ENCODE results near the gene RBM6. TPM values are rescaled to one million over a fixed set of nuclear protein-coding genes. Genes with fewer than 3 reads are reported as not detected.
"Not testable (repeated sequence)": the region's sequence is repeated elsewhere in the genome, so short reads cannot be mapped to it uniquely, and the experiment has no call there.

Gene RBM6
- total and polyA plus RNA-seq, 11 donors: 21.1 to 75.1 (median 32.6) TPM

GRCh38 chr3:50015918-50016317, 76.0 kb downstream of the RBM6 start:
- no peak for DNase-seq
- H3K27ac ChIP-seq: no peak overlapping the region

GRCh38 chr3:50028346-50028745, 88.4 kb downstream of the RBM6 start:
- intact Hi-C loops (cut with DNase I): no loop called here

More at GRCh38 chr3:50015918-50016317, 76.0 kb downstream of the RBM6 start:
- Histone ChIP-seq H3K4me1 (peaks cover 0 to 5% (median 0%) of the 10 kb centered on the region in 12 donors), H3K27me3 (no peaks in the 10 kb centered on the region), H3K9me3 (peaks cover 0 to 6% (median 0%) of the 10 kb centered on the region in 12 donors), H3K4me3 (no peak overlapping the region), H3K36me3 (peaks cover 0 to 72% (median 26%) of the 10 kb centered on the region in 9 donors)
- intact Hi-C loops (cut with DNase I): no loop called here
- no peak for ATAC-seq
- 95 to 99% (median 96%) methylated on average over 4 of the region's 4 CpGs for WGBS, 4 donors
- TF ChIP-seq CTCF (IDR thresholded peaks at IDR 0.05): no peak
- no peak for TF ChIP-seq POLR2A (IDR thresholded peaks at IDR 0.05)

DNA sequence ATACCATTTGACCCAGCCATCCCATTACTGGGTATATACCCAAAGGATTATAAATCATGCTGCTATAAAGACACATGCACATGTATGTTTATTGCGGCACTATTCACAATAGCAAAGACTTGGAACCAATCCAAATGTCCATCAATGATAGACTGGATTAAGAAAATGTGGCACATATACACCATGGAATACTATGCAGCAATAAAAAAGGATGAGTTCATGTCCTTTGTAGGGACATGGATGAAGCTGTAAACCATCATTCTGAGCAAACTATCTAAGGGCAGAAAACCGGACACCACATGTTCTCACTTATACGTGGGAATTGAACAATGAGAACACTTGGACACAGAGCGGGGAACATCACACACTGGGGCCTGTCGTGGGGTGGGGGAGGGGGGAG, 91.3 kb downstream of the RBM6 start:
- WGBS, 4 donors: 98 to 100% (median 98%) methylated on average over 4 to 5 of the region's 5 CpGs
- H3K9me3 ChIP-seq; intact Hi-C loops (cut with DNase I); ATAC-seq; H3K4me3 ChIP-seq; H3K27ac ChIP-seq; H3K27me3 ChIP-seq; DNase-seq; H3K4me1 ChIP-seq: not testable (repeated sequence)
- peaks cover 0 to 28% (median 2%) of the 10 kb centered on the region in 9 donors for H3K36me3 ChIP-seq

More at GRCh38 chr3:50028346-50028745, 88.4 kb downstream of the RBM6 start:
- ATAC-seq (no peak), DNase-seq (no peak)
- no peak overlapping the region for H3K4me3 ChIP-seq
- 32 to 49% (median 37%) methylated on average over 1 of the region's 1 CpG for WGBS, 4 donors
- H3K36me3 ChIP-seq: peaks cover 0 to 38% (median 17%) of the 10 kb centered on the region in 9 donors
- no peak overlapping the region for H3K27ac ChIP-seq
- TF ChIP-seq POLR2A (IDR thresholded peaks at IDR 0.05) (no peak), CTCF (IDR thresholded peaks at IDR 0.05) (no peak)
- H3K4me1 ChIP-seq: peaks cover 0 to 6% (median 0%) of the 10 kb centered on the region in 12 donors
- H3K27me3 ChIP-seq: no peaks in the 10 kb centered on the region
- no peaks in the 10 kb centered on the region for H3K9me3 ChIP-seq

DNA sequence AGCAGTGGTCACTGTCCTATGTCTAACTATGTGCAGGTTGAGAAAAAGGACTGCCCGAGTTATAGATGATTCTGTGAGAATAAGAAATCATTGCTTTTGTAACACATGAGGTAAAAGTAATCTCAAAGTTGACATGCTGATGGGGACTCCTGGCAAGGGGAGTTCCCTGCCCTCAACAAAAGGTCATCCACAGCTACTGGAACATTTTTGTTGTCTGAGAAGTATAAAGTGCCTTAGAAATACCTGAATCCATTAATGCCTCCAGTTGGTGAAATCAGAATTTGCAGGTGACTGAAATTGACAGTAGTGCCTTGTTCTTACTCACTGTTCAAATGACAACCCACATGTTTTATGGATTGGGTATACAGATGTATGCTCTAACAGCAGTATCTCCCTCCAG, 105.0 kb downstream of the RBM6 start:
- no peak for ATAC-seq
- Histone ChIP-seq H3K36me3 (peaks cover 0 to 41% (median 28%) of the 10 kb centered on the region in 9 donors), H3K4me1 (peaks cover 0 to 6% (median 0%) of the 10 kb centered on the region in 12 donors), H3K27me3 (no peaks in the 10 kb centered on the region), H3K27ac (no peak overlapping the region), H3K4me3 (no peak overlapping the region), H3K9me3 (no peaks in the 10 kb centered on the region)
- 77 to 88% (median 84%) methylated on average over 1 of the region's 1 CpG for WGBS, 4 donors
- TF ChIP-seq POLR2A (IDR thresholded peaks at IDR 0.05): no peak
- no peak for TF ChIP-seq CTCF (IDR thresholded peaks at IDR 0.05)
- intact Hi-C loops (cut with DNase I): loop anchor here in 1 of 10 donors (10.0 kb wide), 1 partner anchor 520 kb away; no protein-coding TSS in a partner anchor
- no peak for DNase-seq

- Histone ChIP-seq H3K36me3 (peaks cover 0 to 60% (median 52%) of the 10 kb centered on the region in 9 donors), H3K27ac (no peak overlapping the region)
Measured at GRCh38 chr3:50047426-50047825, 107.5 kb downstream of the RBM6 start.

More at GRCh38 chr3:50047426-50047825, 107.5 kb downstream of the RBM6 start:
- Histone ChIP-seq H3K4me3 (no peak overlapping the region), H3K9me3 (no peaks in the 10 kb centered on the region), H3K27me3 (no peaks in the 10 kb centered on the region), H3K4me1 (peaks cover 0 to 13% (median 0%) of the 10 kb centered on the region in 12 donors)
- ATAC-seq (no peak), DNase-seq (no peak)
- TF ChIP-seq POLR2A (IDR thresholded peaks at IDR 0.05): no peak
- no peak for TF ChIP-seq CTCF (IDR thresholded peaks at IDR 0.05)
- WGBS, 4 donors: 94 to 96% (median 94%) methylated on average over 4 of the region's 4 CpGs
- intact Hi-C loops (cut with DNase I): loop anchor here in 1 of 10 donors (10.0 kb wide), 1 partner anchor 523 kb away; no protein-coding TSS in a partner anchor

Data from heart left ventricle (tissue), 16 donors.